GM12878 (cell line): ENCODE data around the gene GRK1. TPM values are rescaled to one million over a fixed set of nuclear protein-coding genes. Genes with fewer than 3 reads are reported as not detected.

Source experiments
- ATAC-seq: fragments of 200-7000 bp; cut with Tn5 transposase; 3 replicates; pipeline ENCODE4 v1.9.1; 2020; ENCODE audit warnings: mild to moderate bottlenecking, moderate library complexity
- BruUV-seq: library from RNA; stranded (reverse); fragments of 400-500 nt; replicated peaks from 2 replicates; lab custom pipeline; 2021; lab: Mats Ljungman, UMichigan
- CTCF ChIA-PET: fragments of 300-600 bp; sonication (Branson Sonifier 250); formaldehyde crosslinking; extraction: SDS; loops from one replicate; lab custom pipeline; 2021; ENCODE audit warnings: inconsistent platforms; lab: Yijun Ruan, JAX
- POLR2A ChIA-PET: fragments of 350-600 bp; formaldehyde crosslinking; extraction: SDS; loops from one replicate; lab custom pipeline; 2021; ENCODE audit warnings: inconsistent platforms; lab: Charles Lee
- RAD21 ChIA-PET: fragments of 300-600 bp; sonication (Branson Sonifier 250); formaldehyde crosslinking; loops from one replicate; lab custom pipeline; 2023; ENCODE audit warnings: antibody characterized with exemption; ENCODE audit not compliant: unreplicated experiment; lab: Charles Lee
- SMC1A ChIA-PET: fragments of 300-600 bp; sonication (Branson Sonifier 250); formaldehyde crosslinking; loops from one replicate; lab custom pipeline; 2023; ENCODE audit not compliant: unreplicated experiment, uncharacterized antibody; lab: Charles Lee
- DNase-seq: peaks from one replicate; pipeline ENCODE4 v3.0.0-alpha.2; 2011; ENCODE audit warnings: low read depth, low spot score
- FAIRE-seq: peaks from 3 replicates; lab custom pipeline; 2011; peaks lifted over from hg19 to GRCh38; lab: Jason Lieb, UNC
- H2AFZ ChIP-seq: 2 replicates; pipeline ENCODE4 v1.6.0; 2011; ENCODE audit warnings: low read depth, low read length, control low read depth; ENCODE audit not compliant: control insufficient read depth
- H3K27ac ChIP-seq: 2 replicates; pipeline ENCODE4 v1.5.1; 2011; ENCODE audit warnings: control low read depth; ENCODE audit not compliant: control insufficient read depth, insufficient read depth
- H3K27me3 ChIP-seq, 2 experiments: replicated peaks in 1 of 2; 2 replicates each; pipeline versions ENCODE4 v1.6.0 to v1.6.1; 2011; ENCODE audit warnings: low read length in 1 of 2; ENCODE audit not compliant: control insufficient read depth in 2 of 2, insufficient read depth in 2 of 2
- H3K36me3 ChIP-seq, 2 experiments: 2 replicates each; pipeline ENCODE4 v1.5.1; 2011; ENCODE audit warnings: low read length in 1 of 2; ENCODE audit not compliant: control insufficient read depth in 2 of 2, insufficient read depth in 2 of 2
- H3K4me1 ChIP-seq: 2 replicates; pipeline ENCODE4 v1.6.1; 2011; ENCODE audit warnings: mild to moderate bottlenecking, low read length, moderate library complexity, mixed read lengths; ENCODE audit not compliant: control insufficient read depth, insufficient read depth
- H3K4me2 ChIP-seq: 2 replicates; pipeline ENCODE4 v1.6.0; 2011; ENCODE audit warnings: control low read depth; ENCODE audit not compliant: control insufficient read depth, insufficient read depth
- H3K4me3 ChIP-seq: fragments of 200-600 bp; sonication (generic); 2 replicates; pipeline ENCODE4 v1.5.1; 2016
- H3K79me2 ChIP-seq: 2 replicates; pipeline ENCODE4 v1.6.0; 2011; ENCODE audit warnings: low read length; ENCODE audit not compliant: control insufficient read depth, insufficient read depth
- H3K9ac ChIP-seq: 2 replicates; pipeline ENCODE4 v1.8.0; 2011; ENCODE audit warnings: low read length, control low read depth, mixed read lengths; ENCODE audit not compliant: control insufficient read depth, insufficient read depth
- H3K9me3 ChIP-seq: replicated peaks from 3 replicates; pipeline ENCODE4 v1.5.1; 2011; ENCODE audit warnings: mild to moderate bottlenecking, low read length; ENCODE audit not compliant: control insufficient read depth, insufficient read depth
- H4K20me1 ChIP-seq: 2 replicates; pipeline ENCODE4 v1.6.0; 2011; ENCODE audit not compliant: control insufficient read depth, insufficient read depth
- BCL3 ChIP-seq: IDR thresholded peaks from 2 replicates; pipeline ENCODE4 v1.6.1; 2011; ENCODE audit warnings: borderline replicate concordance, low read depth, mild to moderate bottlenecking, moderate library complexity, low read length; ENCODE audit not compliant: insufficient read depth, poor library complexity, severe bottlenecking
- PBX3 ChIP-seq: IDR thresholded peaks from 2 replicates; pipeline ENCODE4 v1.6.1; 2011; ENCODE audit warnings: mild to moderate bottlenecking, low read depth, low read length, moderate library complexity; ENCODE audit not compliant: insufficient replicate concordance
- RFX5 ChIP-seq: IDR thresholded peaks from 2 replicates; pipeline ENCODE4 v1.6.1; 2011; ENCODE audit warnings: low read depth, low read length, improper control_type of control experiment
- SIN3A ChIP-seq: IDR thresholded peaks from 2 replicates; pipeline ENCODE4 v1.6.1; 2012; ENCODE audit warnings: low read depth, low read length, improper control_type of control experiment
- WGBS: methylation state at CpG from one replicate; pipeline ENCODE4 v1.1.6; 2016; ENCODE audit warnings: low lambda C conversion rate; ENCODE audit not compliant: insufficient replicate concordance, insufficient coverage; ENCODE audit errors: missing lambda C conversion rate; 5-methylcytosine and 5-hydroxymethylcytosine counted together
- in situ Hi-C: fragments of 300-500 bp; cut with MboI; formaldehyde crosslinking; loops from 9 replicates; pipeline ENCODE4 v1.14.3; 2018; ENCODE audit warnings: mixed read lengths
- intact Hi-C: fragments of 100-400 bp; cut with micrococcal nuclease; formaldehyde crosslinking; loops from one replicate; pipeline ENCODE4 v1.14.2; 2022; ENCODE audit not compliant: unreplicated experiment
- polyA plus RNA-seq, 11 experiments: library from polyadenylated mRNA; depleted of rRNA in 4 of 11; unstranded in 6 of 11; stranded (reverse) in 5 of 11; fragments of >200 nt; fragmentation: Nextera tagmentation in 4 of 11; fragmentation: Illumina TruSeq in 1 of 11; extraction: Ambion mirVana in 4 of 11; extraction: Trizol in 1 of 11; gene quantifications; 1 replicate in 1 of 11; 2 replicates in 10 of 11; pipeline versions ENCODE4 v1.2.1 to v1.2.3, GENCODE V29; 2011 to 2016; ENCODE audit warnings: inconsistent platforms in 2 of 11, missing spikeins in 2 of 11, low read depth in 1 of 11
- total RNA-seq, 4 experiments: library from RNA; depleted of rRNA in 3 of 4; stranded (reverse); fragments of >200 nt in 3 of 4; fragmentation: Illumina TruSeq in 1 of 4; extraction: Trizol in 1 of 4; gene quantifications; 2 replicates each; pipeline versions ENCODE4 v1.2.1 to v1.2.3, GENCODE V29; 2013 to 2021

The GRK1 gene
- total and polyA plus RNA-seq, 10 of the 15 experiments (the other 5 are each of a cell fraction or from before 2014, with no cell fraction given): under 0.01 to 0.04 TPM; not detected in 8

GRCh38 chr13:113732961-113733950 lies 66.2 kb downstream of the GRK1 start:
- no peak overlapping the region for H3K4me3 ChIP-seq
- H3K4me2 ChIP-seq: no peak overlapping the region
- H3K9me3 ChIP-seq: no peaks in the 10 kb centered on the region; the same call in 2 of the 3 replicates
- ChIA-PET CTCF (no interaction called here), POLR2A (no interaction called here), SMC1A (no interaction called here), RAD21 (no interaction called here)
- ATAC-seq: no peak
- H3K36me3 ChIP-seq: no peaks in the 10 kb centered on the region
- 72% methylated on average over 47 of the region's 55 CpGs for WGBS
- TF ChIP-seq RFX5 (no peak), PBX3 (peak; percentile 45), BCL3 (peak; percentile 75), SIN3A (no peak)
- H4K20me1 ChIP-seq: no peaks in the 10 kb centered on the region
- no peak for FAIRE-seq
- in situ Hi-C loops: no loop called here
- no peak overlapping the region for H3K27ac ChIP-seq
- no peak for DNase-seq
- H3K27me3 ChIP-seq: no peaks in the 10 kb centered on the region; a peak in 1 of 4 replicates
- no peak overlapping the region for H3K9ac ChIP-seq
- no TSS peak for BruUV-seq
- no peaks in the 10 kb centered on the region for H3K79me2 ChIP-seq
- H2AFZ ChIP-seq: no peak overlapping the region
- intact Hi-C loops: no loop called here
- no peaks in the 10 kb centered on the region for H3K4me1 ChIP-seq
